GM12892 (cell line): Measurements from ENCODE around the gene STOX1.

Experiments used
- POLR2A ChIP-seq: IDR thresholded peaks from 2 replicates; pipeline ENCODE4 v1.6.1; 2011; ENCODE audit warnings: low read depth, low read length, control low read depth
- POLR2AphosphoS5 ChIP-seq: IDR thresholded peaks from 2 replicates; pipeline ENCODE4 v1.6.1; 2011; ENCODE audit warnings: low read depth, low read length, control low read depth
- TAF1 ChIP-seq: IDR thresholded peaks from 2 replicates; pipeline ENCODE4 v1.6.1; 2011; ENCODE audit warnings: low read depth, mild to moderate bottlenecking, control low read depth, low read length, borderline replicate concordance

DNA sequence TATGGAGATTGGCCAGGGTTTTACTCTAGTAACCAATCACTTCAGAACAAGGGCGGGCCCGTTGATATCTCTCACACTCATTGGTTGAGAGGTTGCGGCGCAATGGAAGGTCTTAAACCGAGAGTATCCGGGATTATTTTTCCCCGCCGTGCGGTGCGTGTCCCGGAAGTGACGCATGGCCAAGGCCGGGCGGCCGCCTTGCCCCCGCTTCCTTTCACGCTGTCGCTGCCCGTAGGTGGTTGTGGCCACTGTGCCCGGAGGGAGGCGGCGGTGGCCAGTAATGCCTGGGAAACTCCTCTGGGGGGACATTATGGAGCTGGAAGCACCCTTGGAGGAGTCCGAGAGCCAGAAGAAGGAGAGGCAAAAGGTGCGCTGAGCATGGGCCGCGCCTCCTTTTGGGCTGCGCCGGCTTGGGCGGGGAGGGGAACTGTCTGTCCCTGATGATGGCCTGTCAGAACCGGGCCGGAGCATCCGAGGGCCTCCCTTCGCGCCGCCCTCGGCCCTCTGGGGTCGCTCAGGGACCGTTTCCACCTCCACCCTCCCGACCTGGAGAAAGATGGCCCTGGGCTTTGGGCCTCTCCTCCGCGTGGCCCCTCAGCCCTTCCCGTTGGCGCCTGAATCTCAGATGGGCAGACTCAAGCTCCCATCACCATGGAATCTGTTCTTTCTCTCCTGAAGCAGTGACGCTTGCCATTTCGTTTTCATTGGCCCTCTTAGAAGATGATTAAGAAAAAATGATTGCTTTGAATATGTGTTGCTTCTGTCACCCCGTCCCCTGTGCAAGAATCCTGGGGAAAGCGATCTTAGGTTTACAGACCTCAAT, 74.0 kb downstream of the STOX1 start, which contains the start of gene DDX50:
- TF ChIP-seq POLR2A (peak; percentile 92), POLR2AphosphoS5 (peak; percentile 88), TAF1 (peak; percentile 4; the same call in 1 of the 2 replicates)
